ENCODE measurements around the gene CACNA2D2.

Gene CACNA2D2

DNA sequence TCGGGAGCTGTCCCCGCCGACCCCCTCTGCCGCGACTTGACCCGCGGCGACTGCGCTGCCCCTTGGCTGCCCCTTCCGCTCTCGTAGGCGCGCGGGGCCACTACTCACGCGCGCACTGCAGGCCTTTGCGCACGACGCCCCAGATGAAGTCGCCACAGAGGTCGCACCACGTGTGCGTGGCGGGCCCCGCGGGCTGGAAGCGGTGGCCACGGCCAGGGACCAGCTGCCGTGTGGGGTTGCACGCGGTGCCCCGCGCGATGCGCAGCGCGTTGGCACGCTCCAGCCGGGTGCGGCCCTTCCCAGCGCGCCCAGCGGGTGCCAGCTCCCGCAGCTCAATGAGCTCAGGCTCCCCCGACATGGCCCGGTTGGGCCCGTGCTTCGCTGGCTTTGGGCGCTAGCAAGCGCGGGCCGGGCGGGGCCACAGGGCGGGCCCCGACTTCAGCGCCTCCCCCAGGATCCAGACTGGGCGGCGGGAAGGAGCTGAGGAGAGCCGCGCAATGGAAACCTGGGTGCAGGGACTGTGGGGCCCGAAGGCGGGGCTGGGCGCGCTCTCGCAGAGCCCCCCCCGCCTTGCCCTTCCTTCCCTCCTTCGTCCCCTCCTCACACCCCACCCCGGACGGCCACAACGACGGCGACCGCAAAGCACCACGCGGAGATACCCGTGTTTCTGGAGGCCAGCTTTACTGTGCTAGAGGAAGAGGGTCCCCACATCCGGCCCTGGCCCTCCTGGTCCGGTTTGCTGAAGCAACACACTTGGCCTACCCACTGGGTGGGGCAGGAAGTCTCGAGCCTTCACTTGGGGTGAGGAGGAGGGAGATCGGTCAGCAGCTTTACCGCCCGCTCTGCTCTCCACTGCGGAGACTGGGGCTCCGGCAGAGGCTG is 162.7 kb downstream of the CACNA2D2 start, which contains the start of gene RASSF1:
RASSF1 (minus strand) TSS at position 389 of the 882 bp plus-strand sequence; CDS start at position 358, 31 bp downstream.
- DNase-seq = peak; percentile 92

DNA sequence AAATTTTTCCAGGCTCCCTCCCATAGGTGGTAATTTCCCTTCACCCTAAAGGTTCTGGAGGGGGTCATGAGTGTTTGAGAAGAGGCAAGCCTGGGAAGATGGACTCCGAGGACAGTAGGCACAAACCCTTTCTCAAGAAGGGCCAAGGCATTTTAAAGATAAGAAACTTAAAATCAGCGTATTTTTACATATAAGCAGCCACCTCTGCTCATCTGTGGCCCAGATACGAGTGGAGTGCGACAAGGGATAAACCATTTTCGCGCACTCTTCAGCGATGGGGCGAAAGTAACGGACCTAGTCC is 163.3 kb downstream of the CACNA2D2 start:
- no peak for DNase-seq

DNA sequence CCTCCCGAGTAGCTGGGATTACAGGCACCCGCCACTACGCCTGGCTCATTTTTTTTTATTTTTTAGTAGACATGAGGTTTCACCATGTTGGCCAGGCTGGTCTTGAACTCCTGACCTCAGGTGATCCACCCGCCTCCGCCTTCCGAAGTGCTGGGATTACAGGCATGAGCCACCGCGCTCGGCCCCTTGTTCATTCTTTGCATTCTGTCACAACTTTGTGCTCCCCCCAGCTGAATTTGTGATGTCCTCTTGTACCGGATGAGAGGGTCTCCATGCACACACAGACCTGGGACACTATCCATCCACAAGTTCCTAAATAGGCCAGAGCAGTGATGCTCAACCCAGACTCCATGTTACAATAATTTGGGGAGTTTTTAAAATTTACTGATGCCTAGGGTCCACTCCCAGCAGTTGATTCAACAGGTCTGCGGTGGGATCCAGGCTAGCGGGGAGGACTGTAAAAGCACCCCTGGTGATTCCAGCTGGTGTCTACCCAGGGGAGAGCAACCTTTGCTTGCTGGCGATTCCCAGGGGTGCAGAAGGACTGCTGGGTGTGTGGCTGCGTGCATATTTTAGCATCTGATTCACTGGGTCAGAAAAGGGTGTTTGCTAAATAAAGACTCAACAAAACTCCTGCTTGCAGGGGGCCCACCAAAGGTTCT is 163.8 kb downstream of the CACNA2D2 start:
- DNase-seq = no peak

DNA sequence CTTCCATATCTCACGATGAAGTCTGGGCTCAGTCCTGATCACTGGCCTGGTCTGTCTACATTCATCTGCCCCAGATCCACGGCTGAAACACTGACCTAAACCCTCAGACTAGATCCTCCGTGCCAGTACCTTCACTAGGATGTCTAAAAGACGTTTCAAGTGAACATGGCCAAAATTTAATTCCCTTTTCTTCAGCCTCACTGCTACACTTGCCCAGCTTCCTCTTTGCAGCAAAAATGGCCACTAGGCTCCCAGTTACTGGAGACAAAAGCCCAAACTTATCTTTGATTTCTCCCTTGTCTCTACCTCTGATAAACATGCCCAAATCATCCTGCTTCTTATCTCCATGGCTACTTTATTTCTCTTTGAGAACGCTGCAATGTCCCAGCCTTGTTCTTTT is 164.5 kb downstream of the CACNA2D2 start:
- no peak for DNase-seq

DNA sequence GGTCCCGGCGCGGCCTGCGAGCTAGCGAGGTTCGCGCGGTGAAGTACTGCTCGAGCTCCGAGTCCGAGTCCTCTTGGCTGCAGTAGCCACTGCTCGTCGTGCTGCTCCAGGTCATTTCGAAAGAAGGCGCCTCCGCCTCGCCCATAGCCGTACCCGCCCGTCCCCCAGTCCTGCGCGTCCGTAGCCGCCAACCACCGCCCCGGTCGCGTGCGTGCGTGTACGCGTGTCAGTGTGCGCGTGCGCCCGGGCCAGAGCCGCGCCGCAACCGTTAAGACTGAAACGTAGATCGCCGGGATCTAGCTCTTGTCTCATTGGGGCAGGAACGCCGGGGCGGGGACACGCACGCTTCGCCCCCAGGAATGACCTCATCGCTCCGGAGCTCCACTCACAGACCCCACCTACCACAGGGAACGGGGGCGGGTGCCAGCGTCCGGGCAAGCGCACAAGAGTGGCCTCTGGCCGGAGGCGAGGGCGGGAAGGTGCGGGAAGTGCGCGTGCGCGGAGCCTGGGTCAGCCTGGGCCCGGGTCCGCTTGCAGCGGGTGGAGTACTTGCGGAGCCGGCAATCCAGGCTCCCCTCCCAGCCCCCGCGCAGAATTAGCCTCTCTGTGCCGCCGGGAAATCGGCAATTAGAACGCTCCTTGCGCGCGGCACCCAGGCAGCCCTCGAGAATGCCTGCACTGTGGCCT is 166.1 kb downstream of the CACNA2D2 start:
- peak; percentile 96 for DNase-seq

DNA sequence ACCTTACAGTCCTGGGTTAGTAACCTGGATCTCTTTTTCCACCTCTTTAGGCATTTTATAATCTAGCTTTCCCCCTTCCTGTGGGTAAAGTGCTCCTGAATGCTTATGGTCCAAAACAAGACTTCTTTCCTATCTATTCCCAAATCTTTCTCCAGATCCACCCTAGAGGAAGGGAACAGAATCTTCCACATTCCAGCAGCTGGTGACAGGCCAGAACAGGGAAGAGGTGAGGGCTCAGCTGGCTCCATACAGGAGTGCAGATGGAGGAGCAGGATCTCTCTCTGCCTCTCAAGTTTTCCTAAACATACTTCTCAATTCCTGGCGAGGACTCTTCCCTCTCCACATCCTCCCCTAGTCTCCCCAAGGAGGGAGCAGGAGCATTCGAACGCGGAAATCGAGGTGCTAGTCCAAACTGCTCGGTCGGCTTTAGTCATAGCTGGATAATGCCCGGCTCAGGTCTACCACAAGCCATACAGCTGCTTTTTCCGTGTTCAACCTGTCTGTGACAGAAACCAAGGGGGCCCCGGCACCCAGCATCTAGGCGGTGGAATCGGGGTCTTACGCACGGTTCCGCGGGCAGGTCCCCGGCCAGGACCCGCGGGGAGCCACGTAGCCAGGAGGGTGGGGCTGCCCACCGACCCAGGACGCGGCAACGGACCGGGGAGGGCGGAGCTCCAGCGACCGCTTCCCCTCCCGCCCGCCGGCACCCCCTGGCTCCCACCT is 166.8 kb downstream of the CACNA2D2 start:
- DNase-seq = no peak

DNA sequence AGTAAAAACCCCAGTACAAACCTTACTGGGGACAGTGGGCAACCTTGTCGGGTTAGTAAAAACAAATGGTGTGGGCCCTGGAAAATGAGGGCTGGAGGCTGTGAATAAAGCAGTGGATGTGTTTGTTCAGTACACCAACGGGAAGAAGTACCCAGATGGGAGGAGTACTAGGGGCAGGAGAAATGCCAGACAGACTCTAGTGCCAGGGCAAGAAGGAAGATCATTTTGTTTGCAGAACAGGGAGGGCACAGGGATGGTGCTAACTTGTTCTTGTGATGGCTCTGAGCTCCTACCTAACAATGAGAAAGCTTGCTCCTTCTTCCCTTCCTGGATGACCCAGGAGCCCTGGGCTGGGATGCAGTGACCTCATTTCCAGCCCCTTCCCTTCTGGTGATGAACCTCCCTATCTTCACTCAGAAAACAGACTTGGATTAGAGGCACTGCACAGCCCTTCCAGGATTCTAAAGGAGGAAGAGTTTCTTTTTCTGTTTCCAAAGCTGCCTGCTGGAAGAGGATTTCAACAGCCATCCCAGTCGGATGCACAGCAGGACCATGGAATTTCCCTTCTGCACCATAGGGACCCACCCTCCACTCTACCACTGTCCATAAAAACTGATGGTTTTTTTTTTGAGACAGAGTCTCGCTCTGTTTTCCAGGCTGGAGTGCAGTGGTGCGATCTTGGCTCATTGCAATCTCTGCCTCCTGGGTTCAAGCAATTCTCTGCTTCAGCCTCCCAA is 168.9 kb downstream of the CACNA2D2 start:
- DNase-seq = no peak

DNA sequence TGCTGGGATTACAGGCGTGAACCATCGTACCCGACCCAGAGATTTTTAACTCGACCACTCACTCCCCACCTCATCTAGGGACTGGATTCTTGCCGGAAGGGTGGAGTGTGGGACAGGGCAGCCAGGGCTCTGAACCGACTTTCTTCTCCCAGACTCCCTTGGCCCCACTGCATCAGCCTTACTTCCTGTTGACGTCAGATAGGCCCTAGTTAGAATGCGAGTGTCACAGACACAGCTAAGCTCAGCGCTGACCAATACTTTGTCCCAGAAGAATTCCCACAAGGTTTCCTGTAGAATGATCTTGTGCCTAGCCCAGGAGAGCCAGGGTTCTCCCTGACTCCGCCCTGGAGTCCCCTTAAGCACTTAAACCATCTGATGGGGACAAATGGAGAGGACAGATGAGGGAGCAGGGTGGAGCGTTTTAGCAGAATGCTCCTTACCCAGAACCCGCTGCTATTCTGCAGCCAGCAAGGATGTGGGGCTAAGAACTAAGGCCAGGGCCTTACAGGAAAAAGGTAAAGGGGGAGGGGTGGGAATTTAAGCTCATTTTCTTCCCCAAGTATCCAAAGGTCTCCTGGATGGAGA is 169.6 kb downstream of the CACNA2D2 start:
- no peak for DNase-seq

DNA sequence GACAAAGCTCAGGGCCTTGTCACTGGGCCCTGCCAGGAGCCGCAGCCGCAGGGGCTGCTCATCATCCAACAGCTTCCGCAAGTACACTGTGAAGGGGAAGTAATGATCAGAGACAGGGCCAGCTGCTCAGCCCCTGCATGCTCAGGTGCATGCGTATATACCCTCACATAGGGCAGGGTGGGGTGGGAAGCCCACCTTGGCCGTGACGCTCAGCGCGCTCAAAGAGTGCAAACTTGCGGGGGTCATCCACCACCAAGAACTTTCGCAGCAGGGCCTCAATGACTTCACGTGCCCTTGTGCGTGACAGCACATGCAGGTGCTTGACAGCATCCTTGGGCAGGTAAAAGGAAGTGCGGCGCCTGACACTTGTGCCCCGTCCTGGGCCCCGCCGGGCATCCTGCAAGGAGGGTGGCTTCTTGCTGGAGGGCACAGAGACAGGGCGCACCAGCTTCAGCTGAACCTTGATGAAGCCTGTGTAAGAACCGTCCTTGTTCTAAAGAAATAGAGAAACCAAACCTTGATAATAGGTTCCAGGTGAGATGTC is 172.0 kb downstream of the CACNA2D2 start:
- no peak for DNase-seq

DNA sequence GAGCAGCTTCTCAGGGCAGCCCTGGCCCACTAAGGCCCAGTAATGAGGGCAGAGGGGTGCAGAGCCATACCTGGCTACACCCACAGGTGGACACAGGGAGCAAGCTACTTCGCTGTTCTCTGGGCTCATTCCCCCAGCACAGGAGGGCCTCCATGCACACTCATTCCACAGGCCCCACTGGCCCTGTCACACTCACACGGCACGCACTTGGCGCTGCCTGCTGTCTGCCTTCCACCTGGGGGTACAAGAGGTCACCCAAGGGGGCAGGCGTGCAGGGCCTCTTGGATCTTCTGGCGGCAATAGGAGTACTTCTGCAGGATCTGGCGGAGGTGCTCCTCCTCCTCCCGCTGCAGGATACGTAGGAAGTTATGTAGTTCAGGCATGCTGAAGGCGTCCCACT is 173.1 kb downstream of the CACNA2D2 start:
- DNase-seq = no peak

DNA sequence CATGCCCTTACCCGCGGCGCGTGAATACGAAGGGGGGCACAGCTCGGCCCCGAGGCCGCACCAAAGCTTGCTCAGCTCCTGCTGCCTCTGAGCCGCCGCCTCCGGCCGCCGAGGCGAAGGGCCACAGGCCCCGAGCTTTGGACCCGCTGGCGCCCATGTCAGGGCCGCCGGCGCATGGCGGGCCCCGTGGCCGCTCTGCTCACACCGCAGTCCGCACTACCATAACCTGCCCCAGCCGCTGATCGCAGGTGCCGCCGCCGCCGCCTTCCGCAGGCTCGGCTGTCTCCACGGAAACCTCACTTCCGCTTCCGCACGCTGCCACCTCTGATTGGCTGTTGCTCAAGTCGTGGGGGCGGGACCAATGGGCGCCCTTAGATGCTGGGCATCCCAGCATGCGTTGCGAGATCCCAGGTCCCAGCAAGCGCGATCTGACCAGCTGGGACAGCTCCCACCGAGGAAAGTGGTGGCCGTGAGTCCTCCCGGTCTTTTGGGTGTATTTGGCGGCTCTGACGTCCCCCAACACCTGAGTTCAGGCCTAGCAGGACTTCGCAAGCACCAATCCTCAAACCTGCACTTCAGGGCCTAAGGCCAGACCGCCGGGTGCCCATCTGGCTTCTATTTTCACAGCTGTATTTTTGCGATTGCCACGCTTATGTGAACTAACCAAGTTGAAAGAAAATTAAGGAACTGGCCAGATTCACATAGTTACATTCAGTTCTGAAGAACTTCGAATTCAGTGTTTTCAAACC is 175.3 kb downstream of the CACNA2D2 start, which contains the start of gene TUSC2:
TUSC2 (minus strand) TSS at position 281 of the 749 bp plus-strand sequence; CDS start at position 157, 124 bp downstream.
- peak; percentile 90 for DNase-seq

DNA sequence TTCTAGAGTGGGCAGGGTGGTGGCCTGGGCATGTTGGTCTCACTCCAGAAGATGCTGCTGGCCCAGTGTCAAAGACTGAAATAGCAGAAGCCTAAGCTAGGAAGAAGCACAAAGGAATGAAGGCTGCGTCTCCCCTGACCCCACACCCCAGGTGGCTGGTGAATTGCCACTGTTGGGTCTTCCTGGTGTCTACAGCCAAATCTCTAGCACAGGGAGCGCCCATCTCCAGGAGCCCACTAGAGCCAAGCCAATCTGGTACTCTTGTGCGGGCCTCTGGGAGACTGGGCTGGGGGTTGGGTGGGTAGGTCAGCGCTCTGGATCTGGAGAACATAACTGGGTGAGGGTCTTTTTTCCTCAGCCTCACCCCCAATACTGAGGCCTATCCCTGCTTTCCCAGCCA is 176.3 kb downstream of the CACNA2D2 start:
- DNase-seq = no peak

DNA sequence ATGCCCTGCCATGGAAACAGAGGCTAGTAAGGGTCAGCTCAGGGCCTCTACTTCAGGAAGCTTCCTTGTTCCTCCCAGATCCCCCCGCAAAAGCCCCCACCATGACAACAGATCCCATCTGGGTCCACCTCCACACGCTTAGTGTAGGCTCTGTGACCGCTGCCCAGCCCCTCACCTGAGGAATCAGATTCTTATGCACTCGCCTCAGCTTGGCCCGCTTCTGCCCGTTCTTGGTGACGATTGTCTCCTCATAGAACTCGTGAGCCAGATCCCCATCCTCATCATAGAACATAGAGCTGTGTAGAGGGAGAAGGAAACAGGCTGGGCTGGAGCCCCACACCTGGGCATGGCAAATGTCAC is 177.3 kb downstream of the CACNA2D2 start:
- no peak for DNase-seq

DNA sequence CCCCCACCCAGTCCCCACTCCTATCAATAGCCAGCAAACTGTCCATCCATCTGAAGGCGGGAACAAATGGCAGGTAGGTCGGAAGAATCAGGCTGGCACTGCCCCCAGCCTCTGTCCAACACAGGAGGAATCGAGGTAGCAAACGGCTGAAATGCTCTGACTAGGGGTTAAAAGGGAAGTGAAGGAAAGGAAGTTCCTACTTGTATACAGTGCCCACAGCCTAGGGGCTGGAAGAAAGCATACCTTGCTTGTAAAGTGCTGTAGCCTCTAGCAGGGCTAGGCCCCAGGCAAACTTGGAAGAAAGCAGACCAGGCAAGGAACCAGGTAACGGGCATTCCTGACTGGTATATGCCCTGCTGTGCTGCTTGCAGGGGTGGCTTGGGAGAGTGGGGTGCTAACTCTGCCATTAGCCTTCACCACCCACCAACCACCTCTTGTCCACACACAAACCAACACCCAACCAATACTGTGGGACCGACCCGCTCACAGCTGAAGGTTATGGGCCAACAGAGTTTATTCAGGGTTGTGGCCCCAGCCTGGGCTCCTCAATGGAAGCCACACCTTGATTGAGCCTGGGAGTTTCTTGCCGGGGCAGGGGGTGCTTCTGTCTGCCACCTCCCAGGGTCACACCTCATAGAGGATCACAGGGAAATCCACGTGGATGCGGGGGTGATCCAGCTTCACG is 177.8 kb downstream of the CACNA2D2 start:
- DNase-seq = no peak

DNA sequence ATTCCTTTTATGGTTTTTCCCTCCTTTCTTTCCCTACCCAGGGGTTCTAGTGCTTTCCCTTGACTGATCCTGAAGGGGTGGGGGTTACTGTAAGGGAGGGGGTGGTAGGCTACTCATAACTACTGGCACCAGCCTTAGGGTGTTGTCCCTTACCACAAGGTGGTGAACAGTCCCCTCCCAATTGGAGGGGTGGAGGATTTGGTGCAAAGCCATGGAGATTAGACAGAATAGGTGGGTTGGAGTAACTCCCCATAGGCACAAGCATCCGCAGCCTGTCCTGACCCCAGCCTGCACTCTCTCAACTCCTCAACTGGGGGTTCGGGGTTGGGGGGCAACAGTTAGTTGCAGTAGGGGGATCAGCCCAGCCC is 178.3 kb downstream of the CACNA2D2 start:
- no peak for DNase-seq

DNA sequence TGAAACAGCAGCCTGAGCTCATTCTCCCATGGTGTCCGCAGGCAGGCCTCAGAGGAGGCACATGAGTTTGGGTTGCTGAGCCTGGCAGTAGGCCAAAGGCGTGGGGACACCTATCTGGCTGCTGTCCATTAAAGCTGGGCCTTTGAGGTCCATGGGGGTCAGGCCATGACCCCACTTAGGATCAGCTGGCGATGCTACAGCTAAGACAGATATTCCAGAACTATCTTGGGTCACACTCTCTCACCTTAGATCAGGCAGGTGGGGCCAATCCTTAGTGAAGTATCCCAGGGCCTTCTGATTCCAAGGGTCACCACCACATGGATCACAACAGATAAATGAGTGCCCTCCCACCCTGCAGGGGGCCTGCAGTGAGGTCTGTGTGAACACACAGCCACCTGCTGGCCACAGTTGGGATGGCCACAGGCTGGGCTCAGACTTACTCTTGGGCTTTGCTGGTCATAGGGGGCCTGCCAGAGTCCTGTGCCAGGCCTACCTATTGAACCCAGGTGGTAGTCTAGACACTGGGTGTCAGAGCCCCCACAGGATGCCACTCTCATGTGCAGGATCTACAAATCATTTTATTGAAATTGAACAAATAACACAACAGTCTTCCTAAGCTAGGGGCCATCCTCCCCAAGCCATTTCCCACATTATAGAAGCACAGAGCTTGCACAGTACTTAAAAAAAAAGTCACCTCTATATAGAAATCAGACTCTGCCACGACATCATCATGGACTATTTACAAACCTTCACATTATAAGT is 178.9 kb downstream of the CACNA2D2 start:
- peak; percentile 32 for DNase-seq

DNA sequence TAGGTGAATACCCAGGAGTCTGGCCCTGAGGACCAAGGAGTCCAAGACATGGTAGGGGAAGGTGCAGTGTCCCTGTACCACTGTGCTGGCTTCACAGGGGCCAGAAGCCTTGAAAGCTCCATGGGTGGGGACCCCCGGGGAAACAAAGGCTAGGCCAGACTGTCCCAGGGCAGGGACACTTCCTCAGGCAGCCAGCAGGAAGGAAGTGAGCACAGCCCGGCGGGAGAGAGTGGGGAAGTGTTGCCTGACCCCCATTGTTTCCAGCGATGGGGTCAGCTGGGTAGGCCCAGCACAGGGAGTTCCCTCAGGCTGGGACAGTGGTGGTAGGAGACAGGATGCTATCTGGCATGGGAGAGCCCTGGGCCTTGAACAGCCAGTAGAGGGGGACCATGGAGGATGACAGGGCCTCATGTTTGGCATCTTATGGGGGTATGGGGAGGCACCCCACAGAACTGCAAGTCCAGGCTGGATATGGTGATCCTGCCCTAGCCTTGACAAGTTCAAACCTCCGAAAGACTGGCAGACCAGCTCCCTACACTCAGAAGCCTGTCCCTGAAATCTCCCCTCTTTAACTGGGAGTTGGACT is 179.7 kb downstream of the CACNA2D2 start:
- no peak for DNase-seq

DNA sequence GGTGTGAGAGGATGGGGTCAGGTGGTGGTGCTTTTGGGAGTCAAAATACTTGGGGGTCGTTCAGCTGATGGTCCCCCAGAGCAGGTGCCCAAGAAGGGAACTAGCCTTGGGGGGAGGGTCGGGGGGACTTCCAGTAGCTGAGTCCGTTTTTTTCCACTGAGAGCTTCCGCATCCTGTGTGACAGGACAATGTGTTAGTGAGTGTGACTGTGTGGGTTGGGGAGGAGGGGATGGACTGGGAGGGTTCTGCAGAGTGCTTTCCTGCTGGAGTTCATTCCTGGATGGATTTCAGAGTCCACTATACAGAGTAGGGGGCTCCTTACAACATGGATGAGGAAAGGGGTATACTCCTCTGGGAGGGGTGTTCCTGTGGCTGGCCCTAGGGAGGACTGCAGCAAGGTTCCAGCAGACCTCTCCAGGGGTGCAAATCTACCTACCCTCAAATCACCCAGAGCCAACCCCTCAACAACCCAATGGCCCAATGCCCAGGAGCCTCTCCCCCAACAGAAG is 180.3 kb downstream of the CACNA2D2 start:
- DNase-seq = no peak

Measured in GF-D8 (cell line).